Stomach smooth muscle (tissue), 2 donors: ENCODE measurements around the gene SPRED2.

Source experiments
- H3K27ac ChIP-seq: one replicate; pipeline ENCODE4 v1.7.0; 2013; ENCODE audit warnings: mild to moderate bottlenecking, low read length, inconsistent platforms
- H3K27me3 ChIP-seq, 2 donors: one replicate each; pipeline ENCODE4 v1.7.0; 2013; ENCODE audit warnings: low read length in 2 of 2; ENCODE audit not compliant: insufficient read depth in 2 of 2, control insufficient read depth in 1 of 2
- H3K36me3 ChIP-seq, 2 donors: one replicate each; pipeline ENCODE4 v1.7.0; 2013; ENCODE audit warnings: low read length in 2 of 2; ENCODE audit not compliant: control insufficient read depth in 2 of 2, insufficient read depth in 2 of 2
- H3K4me1 ChIP-seq: one replicate; pipeline ENCODE4 v1.7.0; 2013; ENCODE audit warnings: low read length; ENCODE audit not compliant: control insufficient read depth, insufficient read depth
- H3K4me3 ChIP-seq, 2 donors: one replicate each; pipeline ENCODE4 v1.7.0; 2013; ENCODE audit warnings: low read length in 2 of 2
- H3K9ac ChIP-seq, 2 donors: one replicate each; pipeline ENCODE4 v1.7.0; 2013; ENCODE audit warnings: low read length in 2 of 2, mild to moderate bottlenecking in 1 of 2
- H3K9me3 ChIP-seq, 2 donors: one replicate each; pipeline ENCODE4 v1.7.0; 2013; ENCODE audit warnings: low read length in 2 of 2; ENCODE audit not compliant: control insufficient read depth in 2 of 2
- donor health status: healthy.
- donor health status: Pancreatic carcinoma.

SPRED2 gene

GRCh38 chr2:65277118-65277517 is 155.3 kb downstream of the SPRED2 start:
- Histone ChIP-seq H3K4me1 (peaks cover 5% of the 10 kb centered on the region), H3K9me3 (no peaks in the 10 kb centered on the region), H3K27me3 (no peaks in the 10 kb centered on the region), H3K27ac (no peak overlapping the region), H3K36me3 (peaks cover 4 to 5% of the 10 kb centered on the region in 2 donors), H3K4me3 (no peak overlapping the region), H3K9ac (no peak overlapping the region)

- peaks cover 5% of the 10 kb centered on the region for H3K4me1 ChIP-seq
- peaks cover 4 to 5% of the 10 kb centered on the region in 2 donors for H3K36me3 ChIP-seq
- no peaks in the 10 kb centered on the region for H3K9me3 ChIP-seq
- H3K4me3 ChIP-seq, result no peak overlapping the region
- H3K9ac ChIP-seq, result no peak overlapping the region
- no peaks in the 10 kb centered on the region for H3K27me3 ChIP-seq
- H3K27ac ChIP-seq, result no peak overlapping the region
These were observed 155.8 kb downstream of the SPRED2 start for GRCh38 chr2:65276609-65277008.

- Histone ChIP-seq H3K4me1 (peaks cover 5% of the 10 kb centered on the region), H3K9ac (no peak overlapping the region), H3K36me3 (peaks cover 4 to 5% of the 10 kb centered on the region in 2 donors), H3K27me3 (no peaks in the 10 kb centered on the region), H3K27ac (no peak overlapping the region), H3K9me3 (no peaks in the 10 kb centered on the region), H3K4me3 (no peak overlapping the region)
These were observed 157.1 kb downstream of the SPRED2 start for GRCh38 chr2:65275141-65275915.

- peaks cover 6 to 8% of the 10 kb centered on the region in 2 donors for H3K36me3 ChIP-seq
- no peak overlapping the region for H3K27ac ChIP-seq
- H3K27me3 ChIP-seq, result no peaks in the 10 kb centered on the region
- no peak overlapping the region for H3K9ac ChIP-seq
- H3K4me3 ChIP-seq, result no peak overlapping the region
- H3K4me1 ChIP-seq, result peaks cover 5% of the 10 kb centered on the region
- H3K9me3 ChIP-seq, result no peaks in the 10 kb centered on the region
These were observed 159.1 kb downstream of the SPRED2 start for GRCh38 chr2:65273344-65273743.

DNA sequence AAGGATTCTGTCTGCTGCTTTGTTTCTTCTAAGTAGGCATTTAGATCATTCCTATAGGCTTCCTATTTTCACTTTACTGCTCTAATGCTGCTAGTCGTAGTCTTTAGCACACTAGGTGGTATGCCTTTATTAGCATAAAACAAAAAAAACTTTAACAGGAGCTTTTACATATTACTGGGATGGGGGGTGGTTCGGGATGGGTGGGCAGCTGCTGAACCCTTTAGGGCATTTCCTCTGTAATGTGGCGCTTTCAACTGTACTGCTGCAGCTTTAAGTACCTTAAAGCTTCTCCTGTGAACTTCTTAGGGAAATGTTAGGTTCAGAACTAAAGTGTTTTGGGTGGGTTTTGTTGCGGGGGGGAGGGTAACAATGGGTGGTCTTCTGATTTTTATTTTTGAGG is 163.4 kb downstream of the SPRED2 start:
- Histone ChIP-seq H3K27ac (no peak overlapping the region), H3K4me3 (no peak overlapping the region), H3K9me3 (no peaks in the 10 kb centered on the region), H3K4me1 (no peaks in the 10 kb centered on the region), H3K36me3 (peaks cover 8 to 15% of the 10 kb centered on the region in 2 donors), H3K9ac (no peak overlapping the region), H3K27me3 (no peaks in the 10 kb centered on the region)

- Histone ChIP-seq H3K9me3 (no peaks in the 10 kb centered on the region), H3K27me3 (no peaks in the 10 kb centered on the region), H3K4me1 (no peaks in the 10 kb centered on the region), H3K4me3 (no peak overlapping the region), H3K27ac (no peak overlapping the region), H3K36me3 (peaks cover 4 to 10% of the 10 kb centered on the region in 2 donors), H3K9ac (no peak overlapping the region)
These were observed 165.4 kb downstream of the SPRED2 start for GRCh38 chr2:65267008-65267407.

DNA sequence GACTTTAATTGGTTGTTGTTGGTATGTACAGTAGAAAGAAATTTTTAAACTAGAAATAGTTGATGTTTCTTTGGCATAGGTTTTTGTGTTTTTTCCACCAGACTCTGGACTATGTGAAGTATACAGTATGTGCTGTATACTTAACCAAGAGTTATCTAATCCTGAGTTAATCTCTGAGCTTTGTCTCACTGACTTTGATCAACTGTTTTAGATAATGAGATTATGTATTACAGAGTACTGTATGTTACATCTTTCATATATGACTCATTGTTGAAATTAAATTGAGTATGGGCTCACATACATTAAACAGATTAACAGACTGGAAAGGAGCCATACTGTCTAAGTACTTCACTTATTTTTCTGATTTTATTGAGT is 166.7 kb downstream of the SPRED2 start:
- H3K36me3 ChIP-seq, result peaks cover 6 to 10% of the 10 kb centered on the region in 2 donors
- no peaks in the 10 kb centered on the region for H3K27me3 ChIP-seq

DNA sequence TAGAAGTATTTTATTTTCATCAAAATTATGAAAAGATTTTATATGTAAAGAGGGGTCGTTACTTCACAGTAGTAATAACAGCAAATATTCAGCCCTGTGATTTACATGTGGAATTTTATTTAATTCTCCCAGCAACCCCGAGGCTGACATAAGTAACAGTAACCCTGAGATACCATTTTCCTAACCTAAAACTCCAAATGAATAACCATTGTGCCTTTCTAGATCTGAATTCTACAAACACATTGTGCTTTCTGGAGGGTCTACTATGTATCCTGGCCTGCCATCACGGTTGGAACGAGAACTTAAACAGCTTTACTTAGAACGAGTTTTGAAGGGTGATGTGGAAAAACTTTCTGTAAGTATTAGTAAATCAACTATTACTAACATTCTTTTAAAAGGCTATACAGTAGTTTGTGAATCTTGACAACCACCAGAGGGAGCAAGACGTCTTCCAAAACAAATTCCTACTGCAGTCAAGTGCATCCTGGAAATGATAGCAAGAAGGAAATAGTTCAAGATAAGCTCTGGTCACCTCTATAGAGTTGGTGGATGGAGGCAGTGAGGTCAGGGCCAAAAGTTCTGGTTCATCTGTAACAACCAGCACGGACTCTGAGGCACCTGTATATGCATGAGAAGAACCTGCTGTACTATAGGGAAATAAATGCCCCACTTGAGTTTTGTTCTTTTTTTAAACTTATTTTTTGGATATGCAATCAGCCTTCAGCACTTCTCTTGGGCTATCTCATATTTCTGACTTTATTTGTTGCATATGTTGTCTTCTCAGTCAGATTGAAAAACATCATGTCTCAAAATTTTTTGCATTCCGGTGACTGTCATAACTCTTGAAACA is 167.4 kb downstream of the SPRED2 start:
- peaks cover 8 to 10% of the 10 kb centered on the region in 2 donors for H3K36me3 ChIP-seq

More for the DNA sequence above, 166.7 kb downstream of the SPRED2 start:
- Histone ChIP-seq H3K4me3 (no peak overlapping the region), H3K27ac (no peak overlapping the region), H3K9me3 (no peaks in the 10 kb centered on the region), H3K9ac (no peak overlapping the region), H3K4me1 (no peaks in the 10 kb centered on the region)

GRCh38 chr2:65263986-65264385 is 168.4 kb downstream of the SPRED2 start:
- H3K9ac ChIP-seq, result no peak overlapping the region
- H3K36me3 ChIP-seq, result peaks cover 9 to 10% of the 10 kb centered on the region in 2 donors
- H3K27me3 ChIP-seq, result no peaks in the 10 kb centered on the region
- H3K9me3 ChIP-seq, result no peaks in the 10 kb centered on the region
- H3K4me1 ChIP-seq, result no peaks in the 10 kb centered on the region
- no peak overlapping the region for H3K27ac ChIP-seq
- H3K4me3 ChIP-seq, result no peak overlapping the region

More for the DNA sequence above, 167.4 kb downstream of the SPRED2 start:
- Histone ChIP-seq H3K9me3 (no peaks in the 10 kb centered on the region), H3K27me3 (no peaks in the 10 kb centered on the region), H3K4me3 (no peak overlapping the region), H3K9ac (no peak overlapping the region), H3K4me1 (no peaks in the 10 kb centered on the region), H3K27ac (no peak overlapping the region)

DNA sequence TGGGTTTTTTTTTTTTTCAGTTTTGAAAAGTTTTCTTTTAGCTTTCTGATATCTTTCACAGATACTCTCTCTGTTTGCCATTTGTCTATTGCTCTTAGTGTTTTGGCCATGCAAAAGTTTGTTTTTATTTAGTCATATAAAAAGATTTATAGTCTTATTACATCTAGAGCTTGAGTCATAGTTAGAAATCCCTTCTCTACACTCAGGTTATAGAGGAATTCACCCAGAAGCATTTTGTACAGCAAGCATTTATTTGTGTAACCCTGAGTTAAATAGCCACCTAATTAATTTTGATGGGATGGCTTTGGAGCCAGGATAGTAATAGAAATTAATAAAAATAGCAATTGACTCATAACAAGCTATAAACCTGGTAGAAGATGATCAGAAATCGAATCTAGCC is 169.1 kb downstream of the SPRED2 start:
- no peaks in the 10 kb centered on the region for H3K27me3 ChIP-seq
- no peak overlapping the region for H3K27ac ChIP-seq
- H3K36me3 ChIP-seq, result peaks cover 6 to 9% of the 10 kb centered on the region in 2 donors
- no peaks in the 10 kb centered on the region for H3K9me3 ChIP-seq
- H3K9ac ChIP-seq, result no peak overlapping the region
- H3K4me1 ChIP-seq, result no peaks in the 10 kb centered on the region
- no peak overlapping the region for H3K4me3 ChIP-seq
